NCI-H82 treated with DMSO at 0.1 percent for 48 hours (cell line): ENCODE data around the gene CYSRT1.
"Not testable (repeated sequence)": the region's sequence is repeated elsewhere in the genome, so short reads cannot be mapped to it uniquely, and the experiment has no call there.

Experiments used
- DNase-seq: peaks from one replicate; lab custom pipeline; 2025; ENCODE audit not compliant: unreplicated experiment; lab: John Stamatoyannopoulos, UW

CYSRT1 gene

GRCh38 chr9:137236936-137237421 lies 12.0 kb downstream of the CYSRT1 start:
- no peak for DNase-seq

- no peak for DNase-seq
Observed at GRCh38 chr9:137237759-137238726, 13.1 kb downstream of the CYSRT1 start.

GRCh38 chr9:137239541-137240200 lies 14.7 kb downstream of the CYSRT1 start:
- not testable (repeated sequence) for DNase-seq

- no peak for DNase-seq
Observed at GRCh38 chr9:137240318-137240840, 15.4 kb downstream of the CYSRT1 start.

GRCh38 chr9:137240841-137241489 lies 16.0 kb downstream of the CYSRT1 start, which contains the start of gene TUBB4B:
TSS of gene TUBB4B (plus strand) at chr9:137241287. CDS start at chr9:137241361, 74 bp downstream.
- DNase-seq, result peak; percentile 99

GRCh38 chr9:137241490-137242268 lies 16.7 kb downstream of the CYSRT1 start:
- peak; percentile 64 for DNase-seq

GRCh38 chr9:137242269-137243203 lies 17.6 kb downstream of the CYSRT1 start:
- no peak for DNase-seq

GRCh38 chr9:137243266-137243625 lies 18.3 kb downstream of the CYSRT1 start:
- DNase-seq, result not testable (repeated sequence)

- DNase-seq, result no peak
Observed at GRCh38 chr9:137243626-137244485, 18.9 kb downstream of the CYSRT1 start.

GRCh38 chr9:137244486-137245449 lies 19.8 kb downstream of the CYSRT1 start:
- DNase-seq, result no peak

- no peak for DNase-seq
Observed at GRCh38 chr9:137245450-137246421, 20.8 kb downstream of the CYSRT1 start.

- DNase-seq, result no peak
Observed at GRCh38 chr9:137247135-137247915, 22.4 kb downstream of the CYSRT1 start.

GRCh38 chr9:137247916-137248175 lies 22.9 kb downstream of the CYSRT1 start:
- no peak for DNase-seq

- no peak for DNase-seq
Observed at GRCh38 chr9:137250329-137251193, 25.6 kb downstream of the CYSRT1 start.

- DNase-seq, result no peak
Observed at GRCh38 chr9:137251194-137251461, 26.2 kb downstream of the CYSRT1 start, which contains the start of gene STPG3. TSS of gene STPG3 (plus strand) at chr9:137251286. CDS start at chr9:137251287, 1 bp downstream.
